GM04503 (cell line): ENCODE results near the gene PRRG1.
"Not testable (repeated sequence)": the region's sequence is repeated elsewhere in the genome, so short reads cannot be mapped to it uniquely, and the experiment has no call there.

Experiments used
- DNase-seq: peaks from one replicate; pipeline ENCODE4 v3.0.0-alpha.2; 2012; ENCODE audit warnings: low read depth

The PRRG1 gene

GRCh38 chrX:37472836-37473235 is 123.7 kb downstream of the PRRG1 start:
- no peak for DNase-seq

GRCh38 chrX:37474478-37474877 is 125.3 kb downstream of the PRRG1 start:
- DNase-seq, result no peak

- no peak for DNase-seq
Measured at GRCh38 chrX:37476571-37477170, 127.5 kb downstream of the PRRG1 start.

GRCh38 chrX:37484335-37484734 is 135.2 kb downstream of the PRRG1 start:
- not testable (repeated sequence) for DNase-seq

- DNase-seq, result no peak
Measured at GRCh38 chrX:37485429-37485828, 136.3 kb downstream of the PRRG1 start.

GRCh38 chrX:37487271-37487670 is 138.1 kb downstream of the PRRG1 start:
- DNase-seq, result no peak

- no peak for DNase-seq
Measured at GRCh38 chrX:37488323-37488722, 139.2 kb downstream of the PRRG1 start.

- DNase-seq, result no peak
Measured at GRCh38 chrX:37491686-37492085, 142.5 kb downstream of the PRRG1 start.

- not testable (repeated sequence) for DNase-seq
Measured at GRCh38 chrX:37495760-37496159, 146.6 kb downstream of the PRRG1 start.

GRCh38 chrX:37497126-37497525 is 148.0 kb downstream of the PRRG1 start:
- not testable (repeated sequence) for DNase-seq

- DNase-seq, result not testable (repeated sequence)
Measured at GRCh38 chrX:37498323-37498722, 149.2 kb downstream of the PRRG1 start.

GRCh38 chrX:37499649-37500048 is 150.5 kb downstream of the PRRG1 start:
- DNase-seq, result not testable (repeated sequence)

- DNase-seq, result no peak
Measured at GRCh38 chrX:37504991-37505390, 155.8 kb downstream of the PRRG1 start.
